LNCAP (cell line): ENCODE data around the gene ITPK1.

Experiments used
- TF ChIP-seq, protein P1 (sequence below): fragments of 450-650 bp; IDR thresholded peaks from 2 replicates; pipeline ENCODE4 v1.5.1; 2017; ENCODE audit warnings: mild to moderate bottlenecking

Gene ITPK1

GRCh38 chr14:92948647-92949046 lies 167.1 kb downstream of the ITPK1 start:
- TF ChIP-seq, protein P1, sequence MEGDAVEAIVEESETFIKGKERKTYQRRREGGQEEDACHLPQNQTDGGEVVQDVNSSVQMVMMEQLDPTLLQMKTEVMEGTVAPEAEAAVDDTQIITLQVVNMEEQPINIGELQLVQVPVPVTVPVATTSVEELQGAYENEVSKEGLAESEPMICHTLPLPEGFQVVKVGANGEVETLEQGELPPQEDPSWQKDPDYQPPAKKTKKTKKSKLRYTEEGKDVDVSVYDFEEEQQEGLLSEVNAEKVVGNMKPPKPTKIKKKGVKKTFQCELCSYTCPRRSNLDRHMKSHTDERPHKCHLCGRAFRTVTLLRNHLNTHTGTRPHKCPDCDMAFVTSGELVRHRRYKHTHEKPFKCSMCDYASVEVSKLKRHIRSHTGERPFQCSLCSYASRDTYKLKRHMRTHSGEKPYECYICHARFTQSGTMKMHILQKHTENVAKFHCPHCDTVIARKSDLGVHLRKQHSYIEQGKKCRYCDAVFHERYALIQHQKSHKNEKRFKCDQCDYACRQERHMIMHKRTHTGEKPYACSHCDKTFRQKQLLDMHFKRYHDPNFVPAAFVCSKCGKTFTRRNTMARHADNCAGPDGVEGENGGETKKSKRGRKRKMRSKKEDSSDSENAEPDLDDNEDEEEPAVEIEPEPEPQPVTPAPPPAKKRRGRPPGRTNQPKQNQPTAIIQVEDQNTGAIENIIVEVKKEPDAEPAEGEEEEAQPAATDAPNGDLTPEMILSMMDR = no peak

DNA sequence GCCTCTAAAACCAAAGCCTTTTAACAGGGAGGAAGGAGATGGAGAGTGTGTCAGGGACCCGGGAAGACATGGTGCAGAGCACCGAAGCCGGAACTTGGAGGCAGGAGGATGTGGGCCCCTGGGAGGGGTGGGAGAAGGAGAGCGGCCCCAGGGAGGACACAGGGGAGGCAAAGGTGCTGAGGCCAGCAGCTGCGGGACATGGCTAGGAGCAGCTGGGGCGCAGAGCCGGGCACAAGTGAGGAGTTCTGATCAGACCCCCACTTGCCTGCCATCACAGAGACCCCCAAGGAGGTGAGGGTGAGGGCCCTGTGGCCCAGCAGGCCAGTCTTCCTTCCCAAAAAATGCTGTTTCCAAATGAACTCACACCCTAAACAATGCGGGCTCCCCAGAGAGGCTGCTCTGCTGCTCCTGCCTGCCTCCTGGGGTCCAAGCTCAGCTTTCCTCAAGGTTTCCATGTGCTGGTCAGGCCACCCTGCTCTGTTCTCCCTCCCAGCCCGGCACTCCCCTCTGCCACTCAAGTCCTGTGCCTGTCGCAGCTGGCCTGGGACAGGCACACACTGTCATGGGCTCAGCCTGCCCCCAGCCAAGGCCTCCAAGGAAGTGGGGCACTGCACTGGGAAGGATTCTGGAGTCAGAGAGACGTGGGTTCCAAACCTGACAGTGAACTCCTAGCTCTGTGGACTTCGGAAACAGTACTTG lies 168.7 kb downstream of the ITPK1 start:
- TF ChIP-seq, protein P1 = no peak

- TF ChIP-seq, protein P1 = no peak
Observed at GRCh38 chr14:92945959-92946846, 169.5 kb downstream of the ITPK1 start.

GRCh38 chr14:92945544-92945943 lies 170.2 kb downstream of the ITPK1 start:
- TF ChIP-seq, protein P1 = no peak

DNA sequence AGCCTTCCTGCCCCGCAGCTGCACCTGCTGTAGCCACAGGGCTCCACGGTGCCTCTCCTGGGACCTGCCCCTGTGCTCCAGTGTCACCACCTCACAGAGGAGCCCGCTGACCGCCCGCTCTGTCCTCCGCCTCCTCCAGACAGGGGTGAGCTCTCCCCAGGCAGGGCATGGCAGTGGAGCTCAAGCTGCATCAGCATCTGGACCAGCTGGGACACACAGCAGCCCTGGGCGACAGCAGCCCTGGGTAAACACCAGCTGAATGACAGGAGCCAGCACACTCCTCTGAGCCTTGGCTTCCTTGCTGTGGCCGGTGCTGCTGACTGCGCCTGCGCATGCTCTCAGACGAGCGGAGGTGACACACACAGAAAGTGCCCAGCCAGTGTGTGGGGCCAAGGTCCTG lies 170.7 kb downstream of the ITPK1 start:
- TF ChIP-seq, protein P1 = no peak

GRCh38 chr14:92943855-92944570 lies 171.7 kb downstream of the ITPK1 start:
- TF ChIP-seq, protein P1 = no peak

- TF ChIP-seq, protein P1 = no peak
Observed at GRCh38 chr14:92942976-92943710, 172.6 kb downstream of the ITPK1 start.
